Skeletal muscle tissue (tissue), 4 donors: Measurements from ENCODE around the gene POC1A. TPM values are rescaled to one million over a fixed set of nuclear protein-coding genes. Genes with fewer than 3 reads are reported as not detected.

ENCODE experiments used
- H3K27ac ChIP-seq: one replicate; pipeline ENCODE4 v1.7.0; 2013; ENCODE audit warnings: mild to moderate bottlenecking, low read depth, low read length, inconsistent platforms
- H3K27me3 ChIP-seq, 3 donors: one replicate each; pipeline ENCODE4 v1.7.0; 2013; ENCODE audit warnings: low read length in 3 of 3; ENCODE audit not compliant: control insufficient read depth in 3 of 3, insufficient read depth in 3 of 3
- H3K36me3 ChIP-seq, 3 donors: one replicate each; pipeline ENCODE4 v1.7.0; 2013; ENCODE audit warnings: low read length in 3 of 3; ENCODE audit not compliant: control insufficient read depth in 3 of 3, insufficient read depth in 3 of 3
- H3K4me1 ChIP-seq, 3 donors: one replicate each; pipeline ENCODE4 v1.7.0; 2013; ENCODE audit warnings: low read length in 3 of 3, mild to moderate bottlenecking in 3 of 3; ENCODE audit not compliant: control insufficient read depth in 3 of 3, insufficient read depth in 3 of 3
- H3K4me3 ChIP-seq, 3 donors: one replicate each; pipeline ENCODE4 v1.7.0; 2013; ENCODE audit warnings: low read length in 3 of 3
- H3K9ac ChIP-seq, 3 donors: one replicate each; pipeline ENCODE4 v1.7.0; 2013; ENCODE audit warnings: low read length in 3 of 3, mild to moderate bottlenecking in 3 of 3, moderate library complexity in 2 of 3, low read depth in 1 of 3
- H3K9me3 ChIP-seq, 3 donors: one replicate each; pipeline ENCODE4 v1.7.0; 2013; ENCODE audit warnings: low read length in 3 of 3; ENCODE audit not compliant: control insufficient read depth in 3 of 3
- total RNA-seq: library from RNA; depleted of rRNA; stranded (reverse); fragments of >200 nt; gene quantifications from one replicate; pipeline ENCODE4 v1.2.3, GENCODE V29; 2014
- donor health status: Osteomylitis.

POC1A gene
- total RNA-seq, 1 donor from 2014 or later, result 2.6 TPM

GRCh38 chr3:52195823-52196331 is 41.7 kb upstream of the POC1A start:
- Histone ChIP-seq H3K27me3 (no peaks in the 10 kb centered on the region), H3K27ac (peak overlapping the region; percentile 11), H3K4me1 (peaks cover 25 to 36% (median 32%) of the 10 kb centered on the region in 3 donors), H3K9me3 (no peaks in the 10 kb centered on the region), H3K4me3 (no peak overlapping the region), H3K9ac (no peak overlapping the region), H3K36me3 (peaks cover 4 to 6% (median 5%) of the 10 kb centered on the region in 3 donors)

DNA sequence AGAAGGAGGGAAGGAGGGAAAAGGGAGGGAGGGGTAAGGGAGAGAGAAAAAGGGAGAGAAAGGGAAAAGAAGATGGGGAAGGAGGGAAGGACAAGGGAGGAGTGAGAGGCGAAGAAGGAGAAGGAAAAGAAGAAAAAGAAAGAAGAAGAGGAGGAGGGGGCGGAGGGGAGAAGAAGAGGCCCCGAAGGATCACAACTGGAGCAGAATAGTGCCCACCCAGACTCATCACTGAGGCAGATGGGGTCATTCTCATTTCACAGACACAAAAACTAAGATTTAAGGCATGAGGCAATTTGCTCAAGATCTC is 41.0 kb upstream of the POC1A start:
- Histone ChIP-seq H3K27ac (no peak overlapping the region), H3K27me3 (no peaks in the 10 kb centered on the region), H3K9ac (no peak overlapping the region), H3K4me3 (no peak overlapping the region), H3K36me3 (peaks cover 4 to 6% (median 5%) of the 10 kb centered on the region in 3 donors), H3K9me3 (no peaks in the 10 kb centered on the region), H3K4me1 (peaks cover 31 to 42% (median 36%) of the 10 kb centered on the region in 3 donors)

DNA sequence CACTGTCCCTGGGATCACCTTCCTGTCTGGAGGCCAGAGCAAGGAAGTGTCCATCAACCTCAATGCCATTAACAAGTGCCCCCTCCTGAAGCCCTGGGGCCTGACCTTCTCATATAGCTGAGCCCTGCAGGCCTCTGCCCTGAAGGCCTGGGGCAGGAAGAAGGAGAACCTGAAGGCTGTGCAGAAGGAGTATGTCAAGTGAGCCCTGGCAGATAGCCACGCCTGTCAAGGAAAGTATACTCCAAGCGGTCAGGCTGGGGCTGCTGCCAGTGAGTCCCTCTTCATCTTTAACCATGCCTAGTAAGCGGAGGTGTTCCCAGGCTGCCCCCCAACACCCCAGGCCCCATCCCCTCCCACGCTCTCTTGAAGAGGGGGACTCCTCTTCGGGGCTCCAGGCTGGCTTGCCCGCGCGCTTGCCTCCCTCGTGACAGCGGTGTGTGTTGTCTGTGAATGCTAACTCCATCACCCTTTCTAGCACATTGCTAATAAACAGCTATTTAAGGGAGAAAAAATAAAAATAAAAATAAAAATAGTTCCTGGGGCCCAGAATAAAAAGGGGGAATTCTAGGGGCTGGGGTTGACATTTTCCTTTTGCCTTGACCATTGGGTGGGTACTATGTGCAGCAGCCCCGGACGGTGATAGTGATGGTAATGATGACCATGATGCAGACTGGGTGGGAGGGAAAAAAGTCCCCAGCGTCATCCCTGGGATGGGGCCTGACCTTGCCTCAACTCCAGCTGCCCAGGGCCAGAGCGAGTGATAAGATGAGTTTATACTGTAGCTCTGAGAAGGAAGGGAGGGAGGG is 40.5 kb upstream of the POC1A start:
- Histone ChIP-seq H3K4me3 (no peak overlapping the region), H3K9me3 (no peaks in the 10 kb centered on the region), H3K9ac (no peak overlapping the region), H3K27ac (no peak overlapping the region), H3K36me3 (peaks cover 4 to 6% (median 5%) of the 10 kb centered on the region in 3 donors), H3K27me3 (no peaks in the 10 kb centered on the region), H3K4me1 (peaks cover 35 to 48% (median 41%) of the 10 kb centered on the region in 3 donors)

DNA sequence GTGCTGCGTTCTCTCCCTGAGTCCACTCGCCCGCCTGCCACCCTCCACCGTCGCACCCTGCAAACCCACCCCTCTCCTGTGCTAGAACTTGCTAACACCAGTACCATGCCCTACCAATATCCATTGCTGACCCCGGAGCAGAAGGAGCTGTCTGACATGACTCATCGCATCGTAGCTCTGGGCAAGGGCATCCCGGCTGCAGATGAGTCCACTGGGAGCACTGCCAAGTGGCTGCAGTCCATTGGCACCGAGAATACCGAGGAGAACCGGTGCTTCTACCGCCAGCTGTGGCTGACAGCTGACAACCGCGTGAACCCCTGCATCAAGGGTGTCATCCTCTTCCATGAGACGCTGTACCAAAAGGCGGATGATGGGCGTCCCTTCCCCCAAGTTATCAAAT is 38.8 kb upstream of the POC1A start:
- H3K9ac ChIP-seq, result no peak overlapping the region
- no peaks in the 10 kb centered on the region for H3K36me3 ChIP-seq
- H3K27me3 ChIP-seq, result no peaks in the 10 kb centered on the region
- H3K4me3 ChIP-seq, result no peak overlapping the region
- no peak overlapping the region for H3K27ac ChIP-seq
- peaks cover 24 to 37% (median 30%) of the 10 kb centered on the region in 3 donors for H3K4me1 ChIP-seq
- no peaks in the 10 kb centered on the region for H3K9me3 ChIP-seq

DNA sequence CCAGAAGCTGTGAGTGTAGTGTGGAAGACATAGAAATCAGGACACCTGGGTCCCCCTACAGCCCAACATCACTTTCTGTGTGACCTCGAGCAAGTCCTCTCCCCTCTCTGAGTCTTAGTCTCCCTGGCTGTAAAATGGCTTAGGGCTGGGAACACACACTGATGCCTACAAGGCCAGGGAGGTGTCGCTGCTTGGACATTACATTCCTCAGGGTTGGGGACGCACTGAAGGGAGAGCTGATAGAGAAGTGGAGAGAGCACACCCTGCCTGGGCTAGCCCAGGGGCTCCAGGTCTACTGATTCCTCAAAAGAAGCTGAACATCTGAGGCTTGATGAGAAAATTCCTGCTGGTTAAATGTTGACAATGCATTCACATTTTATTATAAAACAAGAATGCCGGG is 37.4 kb upstream of the POC1A start:
- Histone ChIP-seq H3K27me3 (no peaks in the 10 kb centered on the region), H3K4me3 (no peak overlapping the region), H3K4me1 (peaks cover 13 to 26% (median 18%) of the 10 kb centered on the region in 3 donors), H3K36me3 (no peaks in the 10 kb centered on the region), H3K27ac (no peak overlapping the region), H3K9ac (no peak overlapping the region), H3K9me3 (no peaks in the 10 kb centered on the region)

DNA sequence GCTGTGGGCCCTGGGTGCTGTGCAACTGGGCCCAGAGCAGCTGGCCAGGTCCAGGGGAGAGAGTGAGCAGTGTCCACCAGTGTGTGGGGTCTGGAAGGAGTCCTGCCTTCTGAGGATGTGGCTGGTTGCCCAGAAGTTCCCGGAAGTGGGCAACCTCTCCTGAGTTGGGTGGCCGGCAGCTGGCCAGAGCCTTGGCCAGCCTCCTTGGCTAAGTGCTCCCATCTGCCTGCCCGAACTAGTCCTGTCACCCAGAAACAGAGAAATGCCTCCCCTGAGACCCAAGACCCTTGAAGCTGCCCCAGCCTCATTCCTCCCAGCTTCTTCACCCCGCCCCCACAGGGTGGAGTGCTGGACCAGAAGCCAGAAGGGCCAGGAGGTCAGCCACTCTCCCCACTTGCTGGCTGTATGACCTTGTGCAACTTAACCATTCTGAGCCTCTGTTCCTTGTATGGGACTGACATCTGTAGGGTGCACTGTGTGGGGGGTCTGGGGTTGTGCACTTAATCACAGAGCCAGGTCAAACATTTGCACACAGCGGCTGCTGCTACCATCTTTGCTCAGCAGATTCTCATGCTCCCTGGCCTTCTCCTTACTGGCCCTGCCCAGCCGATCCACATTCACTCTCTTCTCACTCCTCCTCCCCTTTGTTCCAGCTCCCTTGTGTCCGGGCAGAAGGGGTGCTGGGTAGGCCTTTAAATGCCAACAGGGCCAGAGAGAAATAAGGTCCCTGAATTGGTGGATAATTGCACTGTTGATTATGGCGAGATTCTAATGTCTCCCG is 36.3 kb upstream of the POC1A start:
- Histone ChIP-seq H3K36me3 (no peaks in the 10 kb centered on the region), H3K9ac (peak overlapping the region in 1 of 3 donors; percentile 45), H3K27me3 (no peaks in the 10 kb centered on the region), H3K27ac (no peak overlapping the region), H3K4me1 (peaks cover 12 to 21% (median 17%) of the 10 kb centered on the region in 3 donors), H3K4me3 (no peak overlapping the region), H3K9me3 (no peaks in the 10 kb centered on the region)

DNA sequence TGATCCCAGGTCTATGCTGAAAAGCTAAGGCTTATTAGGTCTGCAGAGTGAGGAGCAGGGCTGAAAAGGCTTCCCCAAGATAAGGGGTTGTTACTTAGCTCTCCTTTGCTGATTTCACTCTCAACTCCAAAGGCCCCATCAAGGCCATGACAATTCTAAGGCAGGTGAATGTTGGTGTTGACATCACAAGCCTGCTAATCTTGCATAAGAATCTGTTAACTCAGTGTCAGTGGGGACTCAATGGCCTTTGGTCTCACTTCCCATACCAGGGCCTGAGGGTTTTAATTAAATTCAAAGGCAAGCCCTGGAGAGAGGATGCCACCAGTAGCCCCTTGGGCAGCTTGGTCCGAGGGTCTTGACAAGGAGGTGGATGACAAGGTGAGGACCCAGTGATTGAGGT is 34.3 kb upstream of the POC1A start:
- Histone ChIP-seq H3K4me1 (peaks cover 12 to 24% (median 23%) of the 10 kb centered on the region in 3 donors), H3K9me3 (no peaks in the 10 kb centered on the region), H3K27me3 (no peaks in the 10 kb centered on the region), H3K4me3 (no peak overlapping the region), H3K9ac (no peak overlapping the region), H3K36me3 (no peaks in the 10 kb centered on the region), H3K27ac (no peak overlapping the region)

GRCh38 chr3:52186729-52187128 is 32.5 kb upstream of the POC1A start:
- Histone ChIP-seq H3K36me3 (no peaks in the 10 kb centered on the region), H3K27ac (no peak overlapping the region), H3K4me1 (peaks cover 12 to 22% (median 14%) of the 10 kb centered on the region in 3 donors)

GRCh38 chr3:52185837-52186236 is 31.6 kb upstream of the POC1A start:
- peaks cover 12 to 24% (median 14%) of the 10 kb centered on the region in 3 donors for H3K4me1 ChIP-seq
- no peak overlapping the region for H3K27ac ChIP-seq

More at GRCh38 chr3:52186729-52187128, 32.5 kb upstream of the POC1A start:
- Histone ChIP-seq H3K27me3 (no peaks in the 10 kb centered on the region), H3K9ac (no peak overlapping the region), H3K9me3 (no peaks in the 10 kb centered on the region), H3K4me3 (no peak overlapping the region)

GRCh38 chr3:52185311-52185710 is 31.1 kb upstream of the POC1A start:
- Histone ChIP-seq H3K27ac (no peak overlapping the region), H3K4me1 (peaks cover 6 to 19% (median 9%) of the 10 kb centered on the region in 3 donors), H3K27me3 (no peaks in the 10 kb centered on the region), H3K4me3 (no peak overlapping the region), H3K9ac (no peak overlapping the region), H3K9me3 (no peaks in the 10 kb centered on the region), H3K36me3 (no peaks in the 10 kb centered on the region)

More at GRCh38 chr3:52185837-52186236, 31.6 kb upstream of the POC1A start:
- Histone ChIP-seq H3K9me3 (no peaks in the 10 kb centered on the region), H3K9ac (no peak overlapping the region), H3K4me3 (no peak overlapping the region), H3K36me3 (no peaks in the 10 kb centered on the region), H3K27me3 (no peaks in the 10 kb centered on the region)
